ENCODE measurements around the gene SUB1.

DNA sequence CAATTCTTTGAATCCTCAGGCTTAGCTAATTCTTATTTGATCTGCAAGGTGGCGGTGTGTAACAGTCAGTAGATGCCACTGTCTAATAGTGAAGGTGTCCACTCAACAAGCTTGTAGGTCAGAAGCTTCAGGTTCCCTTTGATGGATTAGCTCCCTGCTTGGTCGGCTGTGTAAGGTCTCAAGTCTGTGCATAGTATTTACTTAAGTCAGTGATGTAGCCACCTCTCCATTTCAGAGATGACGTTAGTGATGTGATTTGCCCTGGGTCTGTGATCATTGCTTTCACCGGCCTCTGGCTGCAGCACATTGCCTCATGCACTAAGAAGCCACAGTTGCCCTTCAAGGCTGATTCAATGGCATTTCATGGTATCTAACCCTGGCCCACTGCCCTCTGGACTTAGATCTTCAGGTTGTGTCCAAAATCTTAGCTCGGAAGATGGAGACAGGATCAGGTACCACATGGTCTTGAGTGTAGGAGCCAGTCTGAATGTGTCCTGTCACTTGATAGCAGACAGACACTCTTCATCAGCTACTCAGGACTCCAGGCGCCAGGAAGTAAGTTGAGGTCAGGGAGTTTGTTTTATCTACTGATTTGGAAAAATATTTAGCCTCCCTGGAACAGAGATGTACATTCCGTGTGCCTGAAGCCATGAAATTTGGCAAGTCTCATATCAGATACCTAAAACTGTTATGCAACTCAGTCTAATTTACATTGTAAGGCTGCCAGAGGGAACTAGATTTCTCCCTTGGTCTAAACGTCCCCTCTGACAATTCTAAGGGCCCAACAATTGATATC, 42.9 kb downstream of the SUB1 start:
- TF ChIP-seq POLR2AphosphoS5 (IDR thresholded peaks at IDR 0.05; ENCODE audit: low read depth, low read length) (no peak), REST (IDR thresholded peaks at IDR 0.05; ENCODE audit: insufficient read depth in 1 of 2, low read depth in 2 of 2, low read length in 2 of 2) (no peak), TAF1 (IDR thresholded peaks at IDR 0.05; ENCODE audit: borderline replicate concordance, insufficient read depth, low read length) (no peak), SIN3A (IDR thresholded peaks at IDR 0.05; ENCODE audit: borderline replicate concordance, insufficient read depth, low read length) (no peak)
